Brain microvascular endothelial cell (primary cell): ENCODE data around the gene BTC.
A peak's percentile ranks its signal among the peaks of the same experiment; 100 is the strongest.

Experiments
- DNase-seq: peaks from one replicate; pipeline ENCODE4 v3.0.0-alpha.2; 2020
- H3K27ac ChIP-seq: fragments of 250-450 bp; sonication (Bioruptor Pico); 2 replicates; pipeline ENCODE4 v1.5.1; 2020; ENCODE audit warnings: mild to moderate bottlenecking, moderate library complexity
- H3K27me3 ChIP-seq: fragments of 250-450 bp; sonication (Bioruptor Pico); replicated peaks from 2 replicates; pipeline ENCODE4 v1.5.1; 2020; ENCODE audit warnings: mild to moderate bottlenecking
- H3K36me3 ChIP-seq: fragments of 250-450 bp; sonication (Bioruptor Pico); replicated peaks from 2 replicates; pipeline ENCODE4 v1.5.1; 2020; ENCODE audit warnings: mild to moderate bottlenecking
- H3K4me3 ChIP-seq: 2 replicates; pipeline ENCODE4 v1.5.1; 2011; ENCODE audit warnings: low read depth, mild to moderate bottlenecking, control low read depth, low read length, moderate library complexity
- in situ Hi-C: cut with HindIII; loops from 2 replicates; pipeline ENCODE4 v1.10.0; 2017; ENCODE audit warnings: low sequenced_read_pairs, low pct_ligation_motif_present
- TF ChIP-seq, protein P1 (sequence below): IDR thresholded peaks from 2 replicates; pipeline ENCODE4 v1.5.1; 2011; ENCODE audit warnings: low read depth, mild to moderate bottlenecking, moderate library complexity, low read length, control low read depth, inconsistent platforms; ENCODE audit errors: missing control alignments

The BTC gene, protein sequence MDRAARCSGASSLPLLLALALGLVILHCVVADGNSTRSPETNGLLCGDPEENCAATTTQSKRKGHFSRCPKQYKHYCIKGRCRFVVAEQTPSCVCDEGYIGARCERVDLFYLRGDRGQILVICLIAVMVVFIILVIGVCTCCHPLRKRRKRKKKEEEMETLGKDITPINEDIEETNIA

DNA sequence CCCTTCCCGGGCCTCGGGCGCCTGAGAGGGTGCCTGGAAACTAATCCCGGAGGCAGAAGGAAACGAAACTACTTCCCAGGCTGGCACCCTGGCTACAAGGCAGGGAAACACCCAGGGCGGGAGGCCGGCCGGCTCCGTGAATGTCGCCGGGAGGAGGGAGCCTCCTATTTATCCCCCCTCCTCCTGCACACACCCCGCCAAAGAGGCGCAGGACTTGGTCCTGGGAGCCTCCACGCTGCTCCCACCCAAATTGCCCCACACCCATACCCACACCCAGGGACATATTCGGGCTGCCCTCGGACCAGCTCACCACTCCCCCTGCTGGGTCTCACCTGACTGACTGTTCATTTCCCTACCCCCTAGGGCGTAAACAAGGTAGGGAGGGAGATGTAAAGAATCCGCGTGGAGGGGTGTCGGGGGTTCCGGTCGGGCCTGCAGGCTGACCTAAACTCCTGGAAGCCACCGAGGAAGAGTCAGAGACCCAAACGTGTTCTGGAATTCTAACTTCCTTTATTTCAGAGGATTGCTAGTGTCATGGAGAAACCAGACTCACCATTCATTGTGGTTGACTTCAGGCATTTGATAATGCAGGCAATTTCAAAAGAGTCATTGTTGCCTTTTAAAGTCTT lies at the start of gene BTC:
Gene BTC, minus strand, starts transcription at position 142 of the 629 bp plus-strand sequence. CDS start 198 bp downstream, outside the sequence.
- Histone ChIP-seq H3K36me3 (no peaks in the 10 kb centered on the region), H3K27ac (no peak within 1 kb of the TSS), H3K27me3 (peaks cover 12% of the 10 kb centered on the region), H3K4me3 (peak within 1 kb of the TSS; percentile 66)
- no peak for DNase-seq
- TF ChIP-seq, protein P1, sequence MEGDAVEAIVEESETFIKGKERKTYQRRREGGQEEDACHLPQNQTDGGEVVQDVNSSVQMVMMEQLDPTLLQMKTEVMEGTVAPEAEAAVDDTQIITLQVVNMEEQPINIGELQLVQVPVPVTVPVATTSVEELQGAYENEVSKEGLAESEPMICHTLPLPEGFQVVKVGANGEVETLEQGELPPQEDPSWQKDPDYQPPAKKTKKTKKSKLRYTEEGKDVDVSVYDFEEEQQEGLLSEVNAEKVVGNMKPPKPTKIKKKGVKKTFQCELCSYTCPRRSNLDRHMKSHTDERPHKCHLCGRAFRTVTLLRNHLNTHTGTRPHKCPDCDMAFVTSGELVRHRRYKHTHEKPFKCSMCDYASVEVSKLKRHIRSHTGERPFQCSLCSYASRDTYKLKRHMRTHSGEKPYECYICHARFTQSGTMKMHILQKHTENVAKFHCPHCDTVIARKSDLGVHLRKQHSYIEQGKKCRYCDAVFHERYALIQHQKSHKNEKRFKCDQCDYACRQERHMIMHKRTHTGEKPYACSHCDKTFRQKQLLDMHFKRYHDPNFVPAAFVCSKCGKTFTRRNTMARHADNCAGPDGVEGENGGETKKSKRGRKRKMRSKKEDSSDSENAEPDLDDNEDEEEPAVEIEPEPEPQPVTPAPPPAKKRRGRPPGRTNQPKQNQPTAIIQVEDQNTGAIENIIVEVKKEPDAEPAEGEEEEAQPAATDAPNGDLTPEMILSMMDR = peak; percentile 65
- in situ Hi-C loops = no loop called here

DNA sequence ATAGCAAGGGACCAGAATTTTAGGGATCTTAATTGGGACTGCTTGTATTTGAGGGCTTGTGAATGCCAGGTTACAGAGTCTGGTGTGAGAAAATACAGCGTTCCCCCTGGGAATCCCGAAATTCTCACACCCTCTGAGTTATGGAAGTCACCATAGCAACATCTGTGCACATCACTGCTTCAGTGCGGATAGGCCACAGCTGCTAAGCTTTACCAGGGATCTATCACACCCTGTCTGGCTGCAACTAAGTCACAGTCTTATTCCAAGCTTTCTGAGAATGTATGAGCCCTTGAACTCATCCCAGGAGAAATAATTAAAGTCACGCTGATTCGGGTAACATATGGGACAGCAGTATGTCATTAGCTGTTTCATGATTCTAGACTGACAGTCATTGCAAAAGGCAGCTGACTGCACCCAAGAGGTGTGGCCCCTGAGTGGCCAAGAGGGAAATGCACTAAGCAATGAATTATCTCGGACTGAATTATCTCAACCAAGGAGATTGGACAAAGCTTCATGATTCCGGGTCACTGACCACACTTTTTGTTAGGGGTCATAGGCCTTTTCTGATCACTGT lies 46.7 kb upstream of the BTC start:
- no peaks in the 10 kb centered on the region for H3K36me3 ChIP-seq

DNA sequence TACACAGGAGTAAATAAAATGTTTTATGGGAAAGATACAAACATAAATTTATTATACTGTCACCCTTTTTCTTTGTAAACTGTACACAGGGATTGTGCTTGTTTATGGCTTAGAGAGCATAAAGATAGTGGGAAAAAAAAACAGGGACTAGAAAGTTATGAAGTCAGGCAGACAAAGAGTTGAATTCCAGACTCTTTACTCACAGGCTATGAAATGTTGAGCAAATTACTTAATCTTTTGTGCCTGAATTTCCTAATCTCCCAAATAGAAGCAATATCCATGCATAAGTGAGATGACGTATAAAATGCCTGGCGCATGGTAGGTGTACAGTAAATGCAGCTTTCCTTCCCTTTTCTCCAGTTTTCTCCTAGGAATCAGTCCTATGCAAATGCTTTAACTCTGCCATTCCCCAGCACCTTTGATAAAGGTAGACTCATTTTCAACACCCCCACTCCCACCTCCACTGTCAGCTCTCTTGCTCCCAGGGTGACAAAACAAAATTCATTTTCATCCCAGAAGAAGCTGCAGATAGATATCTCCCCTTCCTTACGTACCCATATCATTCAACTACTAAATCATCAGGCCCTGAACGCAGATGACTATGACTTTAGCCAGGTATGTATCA lies 44.5 kb upstream of the BTC start:
- no peaks in the 10 kb centered on the region for H3K27me3 ChIP-seq
- no peaks in the 10 kb centered on the region for H3K36me3 ChIP-seq
- peak; percentile 9 for DNase-seq
- in situ Hi-C loops = no loop called here
- H3K27ac ChIP-seq = no peak overlapping the region
- TF ChIP-seq, protein P1 = no peak
- H3K4me3 ChIP-seq = no peak overlapping the region

More for the DNA sequence above, 46.7 kb upstream of the BTC start:
- Histone ChIP-seq H3K4me3 (no peak overlapping the region), H3K27me3 (no peaks in the 10 kb centered on the region), H3K27ac (no peak overlapping the region)
- no peak for DNase-seq
- TF ChIP-seq, protein P1 = no peak
- in situ Hi-C loops = no loop called here

DNA sequence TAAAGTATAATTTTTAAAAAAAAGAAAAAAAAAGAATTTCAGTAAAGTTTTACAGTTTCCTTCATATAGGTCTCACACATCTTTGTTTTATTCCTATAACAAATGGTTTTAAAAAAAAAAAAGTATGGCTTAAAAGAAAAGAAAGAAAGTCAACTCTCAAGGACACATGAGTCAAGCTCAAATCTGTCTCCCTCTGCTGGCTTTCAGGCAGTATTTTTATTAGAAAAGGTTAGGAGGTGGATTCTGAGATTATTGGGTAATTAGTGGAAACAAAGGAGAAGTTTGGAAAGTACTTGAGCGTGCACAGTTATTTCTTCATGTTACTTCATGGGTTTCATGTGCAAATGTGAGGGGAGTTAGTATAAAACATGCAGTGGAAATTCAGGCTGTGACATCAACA lies 36.6 kb upstream of the BTC start:
- no peak for DNase-seq
- TF ChIP-seq, protein P1 = peak; percentile 48
- no peaks in the 10 kb centered on the region for H3K27me3 ChIP-seq
- in situ Hi-C loops = no loop called here
- H3K4me3 ChIP-seq = no peak overlapping the region
- H3K27ac ChIP-seq = no peak overlapping the region
- H3K36me3 ChIP-seq = no peaks in the 10 kb centered on the region

DNA sequence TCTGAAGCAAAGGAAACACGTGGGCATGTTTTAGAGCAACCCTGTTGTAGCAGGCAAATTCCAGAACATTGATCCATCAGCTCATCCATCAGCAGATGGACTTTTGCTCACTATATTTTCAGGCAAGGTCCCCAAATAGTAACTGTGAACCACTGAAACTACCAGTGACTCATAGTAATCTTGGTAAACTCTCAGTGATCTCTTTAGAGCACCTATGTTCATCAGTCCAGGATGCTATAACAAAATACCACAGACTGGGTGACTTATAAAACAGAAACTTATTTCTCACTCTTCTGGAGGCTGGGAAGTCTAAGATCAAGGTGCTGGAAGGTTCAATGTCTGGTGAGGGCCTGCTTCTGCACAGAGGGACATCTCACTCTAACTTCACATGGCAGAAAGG lies 28.9 kb upstream of the BTC start:
- Histone ChIP-seq H3K4me3 (no peak overlapping the region), H3K36me3 (no peaks in the 10 kb centered on the region), H3K27ac (no peak overlapping the region), H3K27me3 (no peaks in the 10 kb centered on the region)
- in situ Hi-C loops = no loop called here
- TF ChIP-seq, protein P1 = no peak
- no peak for DNase-seq
